GM10248 (cell line): ENCODE results near the gene PID1.

Experiments
- CTCF ChIA-PET: fragments of 300-600 bp; sonication (Branson Sonifier 250); formaldehyde crosslinking; extraction: SDS; loops from one replicate; lab custom pipeline; 2021; ENCODE audit warnings: antibody characterized with exemption; lab: Yijun Ruan, JAX
- POLR2A ChIA-PET: fragments of 350-650 bp; sonication (Branson Sonifier 250); formaldehyde crosslinking; extraction: SDS; loops from one replicate; lab custom pipeline; 2020; ENCODE audit warnings: antibody characterized with exemption; lab: Yijun Ruan, JAX
- DNase-seq: peaks from one replicate; pipeline ENCODE4 v3.0.0; 2012; ENCODE audit errors: extremely low spot score
- TF ChIP-seq, protein P1 (sequence below): IDR thresholded peaks from 2 replicates; pipeline ENCODE4 v1.5.1; 2012; ENCODE audit warnings: mild to moderate bottlenecking, low read depth; ENCODE audit errors: extremely low read depth, missing control alignments, control extremely low read depth

Gene PID1

DNA sequence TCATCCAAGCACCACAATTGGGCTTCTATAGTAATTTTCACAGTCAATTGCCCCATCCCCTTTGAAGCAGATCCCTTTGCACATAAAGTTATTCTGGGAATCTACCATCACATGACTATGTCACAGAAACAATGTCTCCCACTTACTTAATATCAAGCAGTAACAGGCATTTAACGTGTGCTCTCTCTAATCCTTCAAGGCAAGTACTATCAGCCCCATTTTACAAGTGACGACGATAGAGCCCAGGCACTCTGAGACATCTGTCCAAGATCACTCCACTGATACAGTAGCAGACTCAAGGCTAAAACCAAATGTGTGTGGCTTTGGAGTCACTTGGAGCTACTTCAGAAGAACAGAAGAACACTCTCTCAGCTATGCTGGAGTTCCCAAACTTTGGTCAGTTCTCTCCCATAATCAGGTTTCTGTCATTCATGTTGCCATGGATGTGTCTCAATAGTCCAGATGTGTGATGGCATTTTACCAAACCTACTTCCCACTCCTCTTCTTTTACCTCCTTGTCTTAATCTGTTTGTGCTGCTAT is 39.7 kb downstream of the PID1 start:
- ChIA-PET CTCF (no interaction called here), POLR2A (no interaction called here)
- TF ChIP-seq, protein P1, sequence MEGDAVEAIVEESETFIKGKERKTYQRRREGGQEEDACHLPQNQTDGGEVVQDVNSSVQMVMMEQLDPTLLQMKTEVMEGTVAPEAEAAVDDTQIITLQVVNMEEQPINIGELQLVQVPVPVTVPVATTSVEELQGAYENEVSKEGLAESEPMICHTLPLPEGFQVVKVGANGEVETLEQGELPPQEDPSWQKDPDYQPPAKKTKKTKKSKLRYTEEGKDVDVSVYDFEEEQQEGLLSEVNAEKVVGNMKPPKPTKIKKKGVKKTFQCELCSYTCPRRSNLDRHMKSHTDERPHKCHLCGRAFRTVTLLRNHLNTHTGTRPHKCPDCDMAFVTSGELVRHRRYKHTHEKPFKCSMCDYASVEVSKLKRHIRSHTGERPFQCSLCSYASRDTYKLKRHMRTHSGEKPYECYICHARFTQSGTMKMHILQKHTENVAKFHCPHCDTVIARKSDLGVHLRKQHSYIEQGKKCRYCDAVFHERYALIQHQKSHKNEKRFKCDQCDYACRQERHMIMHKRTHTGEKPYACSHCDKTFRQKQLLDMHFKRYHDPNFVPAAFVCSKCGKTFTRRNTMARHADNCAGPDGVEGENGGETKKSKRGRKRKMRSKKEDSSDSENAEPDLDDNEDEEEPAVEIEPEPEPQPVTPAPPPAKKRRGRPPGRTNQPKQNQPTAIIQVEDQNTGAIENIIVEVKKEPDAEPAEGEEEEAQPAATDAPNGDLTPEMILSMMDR, result no peak
- DNase-seq, result no peak

DNA sequence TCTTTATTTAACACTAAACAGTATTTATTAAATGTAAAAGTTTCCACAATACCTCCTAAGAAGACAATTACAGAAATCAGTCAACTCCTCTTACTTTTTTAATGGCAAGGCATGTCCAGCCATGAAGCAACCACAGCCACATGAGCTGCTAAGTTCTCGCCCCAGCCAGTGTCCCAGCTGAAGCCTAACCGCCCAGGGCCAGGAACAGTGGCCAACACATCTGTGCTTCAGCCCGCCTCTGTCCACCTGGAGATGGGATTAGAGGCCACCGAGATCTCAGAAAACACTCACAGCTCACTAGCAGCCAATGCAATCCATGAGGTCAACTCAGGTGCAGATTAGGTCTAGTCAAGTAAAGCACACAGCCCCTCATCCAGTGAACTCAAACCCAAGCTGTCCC is 40.2 kb downstream of the PID1 start:
- CTCF ChIA-PET, result interaction anchor here (1.1 kb wide), 1 partner anchor 182 kb away, joined by 3 read pairs; no protein-coding TSS in a partner anchor
- TF ChIP-seq, protein P1, result no peak
- DNase-seq, result no peak
- POLR2A ChIA-PET, result no interaction called here

DNA sequence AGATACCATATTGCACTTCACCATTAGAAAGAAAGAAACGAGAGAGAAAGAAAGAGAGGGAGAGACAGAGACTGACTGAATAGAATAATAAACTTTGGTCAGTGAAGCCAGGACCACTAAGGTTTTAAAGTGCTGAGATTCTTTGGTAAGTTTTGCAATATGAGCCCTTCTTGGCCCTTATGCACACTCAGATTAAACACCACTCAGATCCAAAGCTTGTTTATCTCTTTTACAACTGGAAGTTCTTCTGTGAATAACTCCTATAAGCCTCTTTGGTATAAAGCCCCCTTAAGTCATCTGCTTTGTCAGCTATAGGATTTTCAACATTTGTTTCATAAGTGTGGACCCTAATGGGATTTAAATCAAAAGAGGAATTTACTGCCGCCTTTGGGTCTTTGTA is 40.8 kb downstream of the PID1 start:
- DNase-seq, result no peak
- ChIA-PET CTCF (interaction anchor here (1.1 kb wide), 1 partner anchor 181 kb away, joined by 3 read pairs; no protein-coding TSS in a partner anchor), POLR2A (no interaction called here)
- TF ChIP-seq, protein P1, result no peak

DNA sequence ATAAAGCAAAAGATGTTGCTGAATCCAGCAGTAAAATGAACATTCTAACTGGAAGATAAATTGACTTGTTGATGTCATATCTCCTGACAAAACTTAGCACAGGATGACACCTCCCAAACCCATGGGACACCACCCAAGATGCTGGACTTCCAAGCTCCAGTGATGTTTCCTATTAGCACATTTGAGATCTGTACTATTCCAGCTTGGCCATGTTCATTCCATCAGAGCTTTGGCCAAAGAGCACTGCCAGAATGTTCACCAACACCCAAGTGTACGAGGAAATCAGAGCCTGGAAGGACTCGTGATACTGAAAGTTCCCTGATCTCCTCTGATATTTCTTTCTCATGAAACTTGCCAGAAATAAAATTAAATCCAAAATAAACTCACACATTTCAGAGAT is 44.7 kb downstream of the PID1 start:
- POLR2A ChIA-PET, result no interaction called here
- CTCF ChIA-PET, result no interaction called here
- DNase-seq, result no peak

DNA sequence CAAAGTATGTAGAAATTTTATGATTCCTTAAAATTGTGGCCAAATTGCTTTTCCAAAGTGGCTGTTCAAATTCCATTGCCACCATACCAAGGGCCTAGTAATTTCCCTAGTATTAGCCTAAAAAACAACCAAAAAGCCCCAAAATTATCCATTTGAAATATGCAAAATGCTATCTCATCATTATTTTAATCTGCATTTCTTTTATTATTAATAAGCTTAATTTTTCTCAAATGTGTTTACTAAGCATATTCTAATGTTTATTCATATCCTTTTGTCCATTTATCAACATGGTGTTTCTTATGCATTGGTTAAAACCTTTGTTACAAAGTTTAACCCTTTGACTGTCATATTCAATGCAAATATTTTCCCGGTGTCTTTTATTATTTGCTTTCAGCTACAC is 48.0 kb downstream of the PID1 start:
- TF ChIP-seq, protein P1, result no peak
- ChIA-PET POLR2A (interaction anchor here (0.5 kb wide), 1 partner anchor 47 kb away, joined by 9 read pairs; no protein-coding TSS in a partner anchor), CTCF (no interaction called here)
- DNase-seq, result no peak

More for the DNA sequence above, 44.7 kb downstream of the PID1 start:
- TF ChIP-seq, protein P1, result no peak

DNA sequence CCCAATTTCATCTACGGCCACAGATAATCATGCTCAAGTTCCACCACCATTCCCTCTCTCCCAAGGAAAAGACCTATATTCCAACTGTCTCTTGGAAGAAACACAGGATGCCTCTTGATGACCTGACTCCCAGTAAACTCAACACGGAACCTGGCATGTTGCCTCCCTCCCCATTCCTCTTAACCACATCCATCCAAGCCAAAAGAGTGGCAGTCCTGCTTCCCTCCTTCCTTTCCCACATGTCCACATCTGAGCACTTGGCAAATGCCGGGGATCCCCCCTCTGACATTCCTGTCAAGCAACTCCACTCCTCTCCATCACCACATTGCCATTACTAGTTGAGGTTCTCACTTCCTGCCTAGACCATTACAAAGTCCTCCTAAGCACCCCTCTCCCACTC is 49.4 kb downstream of the PID1 start:
- no peak for DNase-seq
- ChIA-PET POLR2A (no interaction called here), CTCF (no interaction called here)
- TF ChIP-seq, protein P1, result no peak
